B cell (primary cell): Measurements from ENCODE around the gene RUNDC3A. TPM values are rescaled to one million over a fixed set of nuclear protein-coding genes. Genes with fewer than 3 reads are reported as not detected.

Experiments used
- ATAC-seq: fragments of 200-7000 bp; cut with Tn5 transposase; one replicate; pipeline ENCODE4 v1.10.0; 2021; ENCODE audit warnings: low read depth, mild to moderate bottlenecking, moderate number of reproducible peaks, moderate library complexity
- CTCF ChIA-PET: fragments of 350-600 bp; sonication (Branson Sonifier 250); formaldehyde crosslinking; loops from one replicate; lab custom pipeline; 2021; ENCODE audit warnings: antibody characterized with exemption, inconsistent platforms; lab: Charles Lee
- POLR2A ChIA-PET: fragments of 350-600 bp; sonication (Branson Sonifier 250); formaldehyde crosslinking; loops from one replicate; lab custom pipeline; 2021; ENCODE audit warnings: antibody characterized with exemption; lab: Charles Lee
- DNase-seq: peaks from one replicate; pipeline ENCODE4 v3.0.0; 2013
- H2AFZ ChIP-seq: 2 replicates; pipeline ENCODE4 v1.6.1; 2012; ENCODE audit warnings: mild to moderate bottlenecking, low read depth, low read length; ENCODE audit not compliant: insufficient read depth, poor library complexity, severe bottlenecking
- H3K27ac ChIP-seq, 2 donors: 1 replicate in 1 of 2; 2 replicates in 1 of 2; pipeline ENCODE4 v1.5.1; 2012 to 2013; ENCODE audit warnings: low read length in 2 of 2, mild to moderate bottlenecking in 2 of 2, moderate library complexity in 1 of 2
- H3K27me3 ChIP-seq, 4 experiments: fragments of 200-600 bp in 1 of 4; sonication (generic) in 1 of 4; replicated peaks in 1 of 4; 1 replicate in 2 of 4; 2 replicates in 2 of 4; pipeline versions ENCODE4 v1.6.1 to v1.7.0; 2013 to 2016; ENCODE audit warnings: low read length in 3 of 4, mild to moderate bottlenecking in 2 of 4, mixed read lengths in 1 of 4, moderate library complexity in 1 of 4; ENCODE audit not compliant: insufficient read depth in 4 of 4, control insufficient read depth in 3 of 4; ENCODE audit errors: control extremely low read depth in 1 of 4
- H3K36me3 ChIP-seq, 2 experiments: replicated peaks in 1 of 2; 1 replicate in 1 of 2; 2 replicates in 1 of 2; pipeline versions ENCODE4 v1.6.1 to v1.7.1; 2013; ENCODE audit warnings: low read length in 1 of 2; ENCODE audit not compliant: insufficient read depth in 2 of 2, control insufficient read depth in 1 of 2; ENCODE audit errors: control extremely low read depth in 1 of 2, extremely low read depth in 1 of 2
- H3K4me1 ChIP-seq, 2 donors: fragments of 200-600 bp in 1 of 2; sonication (generic) in 1 of 2; 1 replicate in 1 of 2; 2 replicates in 1 of 2; pipeline versions ENCODE4 v1.5.1 to v1.6.1; 2013 to 2017; ENCODE audit warnings: low read length in 2 of 2; ENCODE audit not compliant: control insufficient read depth in 2 of 2, insufficient read depth in 2 of 2
- H3K4me2 ChIP-seq: replicated peaks from 2 replicates; pipeline ENCODE3; 2012; ENCODE audit warnings: mild to moderate bottlenecking, low read depth, low read length; ENCODE audit not compliant: poor library complexity, severe bottlenecking
- H3K4me3 ChIP-seq, 5 experiments: fragments of 200-600 bp in 1 of 5; sonication (generic) in 1 of 5; 1 replicate in 3 of 5; 2 replicates in 2 of 5; pipeline versions ENCODE4 v1.5.1 to v1.7.0; 2011 to 2016; ENCODE audit warnings: low read length in 4 of 5, mild to moderate bottlenecking in 4 of 5, low read depth in 2 of 5, control low read depth in 1 of 5, moderate library complexity in 1 of 5; ENCODE audit not compliant: insufficient read depth in 1 of 5; ENCODE audit errors: control extremely low read depth in 1 of 5, extremely low read depth in 1 of 5
- H3K79me2 ChIP-seq: fragments of 200-600 bp; sonication (generic); one replicate; pipeline ENCODE4 v1.6.0; 2016; ENCODE audit warnings: low read length; ENCODE audit not compliant: control insufficient read depth, insufficient read depth
- H3K9ac ChIP-seq: fragments of 200-600 bp; sonication (generic); 2 replicates; pipeline ENCODE4 v1.6.1; 2017; ENCODE audit warnings: mild to moderate bottlenecking, low read length, moderate library complexity
- H3K9me3 ChIP-seq, 3 donors: one replicate each; pipeline versions ENCODE4 v1.6.1 to v1.7.1; 2013; ENCODE audit warnings: low read length in 2 of 3; ENCODE audit not compliant: control insufficient read depth in 2 of 3, insufficient read depth in 1 of 3; ENCODE audit errors: control extremely low read depth in 1 of 3
- H4K20me1 ChIP-seq: 2 replicates; pipeline ENCODE4 v1.6.0; 2012; ENCODE audit warnings: mild to moderate bottlenecking, low read length; ENCODE audit not compliant: insufficient read depth, control insufficient read depth, poor library complexity, severe bottlenecking
- H3K27ac Mint-ChIP-seq: one replicate; pipeline ENCODE4 v1.8.0; 2021; ENCODE audit warnings: mixed read lengths
- H3K27me3 Mint-ChIP-seq: one replicate; pipeline ENCODE4 v1.8.0; 2021; ENCODE audit warnings: mixed read lengths
- H3K4me1 Mint-ChIP-seq: one replicate; pipeline ENCODE4 v1.8.0; 2021; ENCODE audit warnings: mixed read lengths
- H3K4me3 Mint-ChIP-seq: one replicate; pipeline ENCODE4 v1.8.0; 2021; ENCODE audit warnings: mixed read lengths
- H3K9me3 Mint-ChIP-seq: one replicate; pipeline ENCODE4 v1.8.0; 2022; ENCODE audit warnings: mixed read lengths; ENCODE audit not compliant: insufficient read depth
- EZH2 ChIP-seq: IDR thresholded peaks from 2 replicates; pipeline ENCODE4 v1.6.1; 2012; ENCODE audit warnings: borderline replicate concordance, low read depth, mild to moderate bottlenecking, moderate library complexity, low read length; ENCODE audit not compliant: insufficient read depth, poor library complexity, severe bottlenecking
- WGBS: methylation state at CpG from one replicate; pipeline ENCODE4 v1.1.5; 2013; ENCODE audit warnings: missing lambda C conversion rate; ENCODE audit not compliant: insufficient coverage; 5-methylcytosine and 5-hydroxymethylcytosine counted together
- intact Hi-C: fragments of 100-400 bp; cut with micrococcal nuclease; formaldehyde crosslinking; loops from one replicate; pipeline ENCODE4 v1.10.0; 2022
- polyA plus RNA-seq: library from polyadenylated mRNA; depleted of rRNA; stranded (reverse); fragments of >200 nt; gene quantifications from 2 replicates; pipeline ENCODE4 v1.2.3, GENCODE V29; 2012
- total RNA-seq, 2 donors: library from RNA; stranded (reverse); fragments of 120-200 nt in 1 of 2; gene quantifications; 1 replicate in 1 of 2; 2 replicates in 1 of 2; pipeline versions ENCODE4 v1.2.3 to v1.2.4, GENCODE V29; 2013 to 2022
- TF ChIP-seq, protein P1 (sequence below): fragments of 200-600 bp; IDR thresholded peaks from one replicate; pipeline ENCODE4 v1.8.0; 2022; ENCODE audit warnings: antibody characterized with exemption, mild to moderate bottlenecking

Gene RUNDC3A
- total and polyA plus RNA-seq, 2 donors (not counting 1 experiment from before 2014, with no cell fraction given): 0.19 TPM; not detected in 1

DNA sequence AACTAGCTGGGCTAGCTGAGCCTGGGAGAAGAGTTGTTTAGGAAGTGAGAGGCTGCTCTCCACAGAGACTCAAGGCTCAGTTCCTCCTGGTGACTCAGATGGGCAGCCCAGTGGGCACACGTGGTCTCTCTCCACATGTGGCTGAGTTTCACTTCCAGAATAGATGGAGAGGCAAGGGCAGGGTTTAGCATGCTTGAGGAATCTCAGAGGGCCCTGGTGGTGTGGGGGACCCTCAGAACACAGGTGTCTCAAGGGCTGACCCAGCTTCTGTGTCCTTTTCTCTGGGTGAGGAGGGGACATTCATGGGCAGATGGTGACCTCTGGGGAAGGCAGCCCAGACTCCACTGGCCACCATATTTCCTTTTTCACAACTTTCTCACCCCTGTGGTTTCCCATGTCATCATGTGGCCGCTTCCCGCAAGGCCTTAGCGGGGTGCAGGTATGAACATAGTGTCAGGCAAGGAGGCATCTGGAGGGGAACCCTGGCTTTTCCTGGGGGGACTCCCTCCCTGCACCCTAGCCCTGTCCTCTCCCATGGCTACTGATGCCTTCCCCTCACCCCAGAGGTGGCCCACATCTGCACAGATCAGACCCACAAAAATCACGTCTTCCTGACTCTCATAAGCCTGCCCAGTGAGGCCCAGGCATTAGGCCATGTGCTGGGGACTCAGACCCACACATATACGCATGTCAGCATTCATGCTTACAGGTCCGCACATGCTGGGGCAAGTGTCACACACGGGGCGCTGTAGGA is 40.0 kb downstream of the RUNDC3A start:
- H3K79me2 ChIP-seq: peaks cover 7% of the 10 kb centered on the region
- peak overlapping the region; percentile 69 to 85 for H3K27ac ChIP-seq
- Mint-ChIP-seq H3K27ac (peak overlapping the region; percentile 92), H3K9me3 (no peaks in the 10 kb centered on the region), H3K4me1 (peaks cover 53% of the 10 kb centered on the region), H3K4me3 (peak overlapping the region; percentile 73), H3K27me3 (no peaks in the 10 kb centered on the region)
- CTCF ChIA-PET: interaction anchor here (1.1 to 10.1 kb wide), 11 partner anchors 10 to 225 kb away, joined by 4 to 117 read pairs (median 12); partner anchors contain the start of genes FAM171A2, HDAC5 and SLC25A39
- no peak overlapping the region for H3K9ac ChIP-seq
- DNase-seq: peak; percentile 91
- H3K4me1 ChIP-seq: peaks cover 43 to 57% of the 10 kb centered on the region in 2 donors
- peaks cover 0 to 40% of the 10 kb centered on the region in 2 experiments for H3K36me3 ChIP-seq
- H3K27me3 ChIP-seq: no peaks in the 10 kb centered on the region
- H2AFZ ChIP-seq: no peak overlapping the region
- H3K4me3 ChIP-seq: no peak overlapping the region
- peak; percentile 68 for ATAC-seq
- POLR2A ChIA-PET: interaction anchor here (1.3 to 1.6 kb wide), 5 partner anchors 22 to 131 kb away, joined by 4 to 19 read pairs (median 7); partner anchors contain the start of genes SLC25A39 and UBTF
- TF ChIP-seq EZH2: no peak
- TF ChIP-seq, protein P1, sequence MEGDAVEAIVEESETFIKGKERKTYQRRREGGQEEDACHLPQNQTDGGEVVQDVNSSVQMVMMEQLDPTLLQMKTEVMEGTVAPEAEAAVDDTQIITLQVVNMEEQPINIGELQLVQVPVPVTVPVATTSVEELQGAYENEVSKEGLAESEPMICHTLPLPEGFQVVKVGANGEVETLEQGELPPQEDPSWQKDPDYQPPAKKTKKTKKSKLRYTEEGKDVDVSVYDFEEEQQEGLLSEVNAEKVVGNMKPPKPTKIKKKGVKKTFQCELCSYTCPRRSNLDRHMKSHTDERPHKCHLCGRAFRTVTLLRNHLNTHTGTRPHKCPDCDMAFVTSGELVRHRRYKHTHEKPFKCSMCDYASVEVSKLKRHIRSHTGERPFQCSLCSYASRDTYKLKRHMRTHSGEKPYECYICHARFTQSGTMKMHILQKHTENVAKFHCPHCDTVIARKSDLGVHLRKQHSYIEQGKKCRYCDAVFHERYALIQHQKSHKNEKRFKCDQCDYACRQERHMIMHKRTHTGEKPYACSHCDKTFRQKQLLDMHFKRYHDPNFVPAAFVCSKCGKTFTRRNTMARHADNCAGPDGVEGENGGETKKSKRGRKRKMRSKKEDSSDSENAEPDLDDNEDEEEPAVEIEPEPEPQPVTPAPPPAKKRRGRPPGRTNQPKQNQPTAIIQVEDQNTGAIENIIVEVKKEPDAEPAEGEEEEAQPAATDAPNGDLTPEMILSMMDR: no peak
- intact Hi-C loops: loop anchor here (1.0 kb wide), 1 partner anchor 148 kb away; no protein-coding TSS in a partner anchor
- H3K9me3 ChIP-seq: peaks cover 0 to 3% (median 0%) of the 10 kb centered on the region in 3 donors
- WGBS: 17% methylated on average over 9 of the region's 9 CpGs
- H3K4me2 ChIP-seq: peak overlapping the region; percentile 79
- peaks cover 36% of the 10 kb centered on the region for H4K20me1 ChIP-seq
